Liver (tissue), 2 donors: ENCODE measurements around the gene IL17REL.

Experiments
- JUND ChIP-seq, 2 donors: IDR thresholded peaks; 2 replicates each; pipeline ENCODE4 v1.6.1; 2016; ENCODE audit warnings: antibody characterized with exemption in 2 of 2
- RAD21 ChIP-seq, 2 donors: IDR thresholded peaks; 2 replicates each; pipeline ENCODE4 v1.6.1; 2016; ENCODE audit warnings: antibody characterized with exemption in 2 of 2, mild to moderate bottlenecking in 2 of 2
- donor health status: healthy.

GRCh38 chr22:49948958-49949913 lies 63.3 kb downstream of the IL17REL start:
- TF ChIP-seq JUND (IDR thresholded peaks at IDR 0.05): no peak
- TF ChIP-seq RAD21 (IDR thresholded peaks at IDR 0.05): no peak
